Calu3 (cell line): ENCODE data around the gene CSNK1A1. TPM values are rescaled to one million over a fixed set of nuclear protein-coding genes. Genes with fewer than 3 reads are reported as not detected.
"Not testable (repeated sequence)": the region's sequence is repeated elsewhere in the genome, so short reads cannot be mapped to it uniquely, and the experiment has no call there.

Source experiments
- BruUV-seq: library from RNA; stranded (reverse); fragments of 400-500 nt; replicated peaks from 2 replicates; lab custom pipeline; 2021; lab: Mats Ljungman, UMichigan
- CTCF ChIA-PET: fragments of 300-600 bp; sonication (Branson Sonifier 250); formaldehyde crosslinking; loops from one replicate; lab custom pipeline; 2022; ENCODE audit warnings: antibody characterized with exemption; lab: Charles Lee
- DNase-seq: peaks from one replicate; pipeline ENCODE4 v3.0.0; 2022
- H3K27ac Mint-ChIP-seq: one replicate; pipeline ENCODE4 v1.8.0; 2022; ENCODE audit warnings: mixed read lengths; ENCODE audit not compliant: unreplicated experiment
- H3K27me3 Mint-ChIP-seq: one replicate; pipeline ENCODE4 v1.8.0; 2022; ENCODE audit warnings: mixed read lengths; ENCODE audit not compliant: unreplicated experiment
- H3K36me3 Mint-ChIP-seq: one replicate; pipeline ENCODE4 v1.8.0; 2022; ENCODE audit warnings: mild to moderate bottlenecking, moderate library complexity, mixed read lengths; ENCODE audit not compliant: insufficient read depth, unreplicated experiment
- H3K4me1 Mint-ChIP-seq: one replicate; pipeline ENCODE4 v1.8.0; 2022; ENCODE audit warnings: mild to moderate bottlenecking, low read depth, mixed read lengths; ENCODE audit not compliant: unreplicated experiment
- H3K4me3 Mint-ChIP-seq: one replicate; pipeline ENCODE4 v1.8.0; 2022; ENCODE audit warnings: mild to moderate bottlenecking, low read depth, moderate library complexity, mixed read lengths; ENCODE audit not compliant: unreplicated experiment
- H3K9me3 Mint-ChIP-seq: one replicate; pipeline ENCODE4 v1.8.0; 2022; ENCODE audit warnings: low read depth, mixed read lengths; ENCODE audit not compliant: unreplicated experiment
- intact Hi-C: fragments of 100-400 bp; cut with micrococcal nuclease; formaldehyde crosslinking; loops from one replicate; pipeline ENCODE4 v1.10.0; 2022; ENCODE audit not compliant: unreplicated experiment
- total RNA-seq: library from RNA; stranded (reverse); gene quantifications from 2 replicates; pipeline ENCODE4 v1.2.3, GENCODE V29; 2022
- TF ChIP-seq, protein P1 (sequence below): fragments of 200-600 bp; IDR thresholded peaks from one replicate; pipeline ENCODE4 v1.8.0; 2022; ENCODE audit warnings: antibody characterized with exemption; ENCODE audit not compliant: unreplicated experiment

CSNK1A1 gene
- total RNA-seq, 1 experiment from 2014 or later, result 377 TPM

DNA sequence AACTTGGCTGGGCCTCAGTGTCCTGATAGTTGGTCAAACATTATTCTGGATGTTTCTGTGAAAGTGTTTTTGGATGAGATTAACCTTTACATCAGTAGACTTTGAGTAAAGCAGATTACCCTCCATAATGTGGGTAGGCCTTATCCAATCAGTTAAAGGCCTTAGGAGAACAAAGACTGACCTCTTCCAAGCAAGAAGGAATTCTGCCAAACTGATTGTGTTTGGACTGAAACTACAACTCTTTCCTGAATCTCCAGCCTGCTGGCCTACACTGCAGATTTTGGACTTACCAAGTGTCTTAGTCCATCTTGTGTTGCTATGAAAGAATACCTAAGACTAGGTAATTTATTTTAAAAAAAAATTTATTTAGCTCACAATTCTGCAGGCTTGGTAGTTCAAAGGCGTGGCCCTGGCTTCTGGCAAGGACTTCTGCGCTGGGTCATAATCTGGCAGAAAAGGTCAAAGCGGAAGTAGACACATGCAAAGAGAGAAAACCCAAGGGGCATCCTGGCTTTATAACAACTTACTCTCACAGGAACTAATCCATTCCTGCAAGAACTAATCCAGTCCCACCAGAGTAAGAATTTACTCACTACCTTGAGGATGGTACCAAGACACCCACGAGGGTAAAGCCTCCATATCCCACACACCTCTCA, 21.5 kb upstream of the CSNK1A1 start:
- no peak for DNase-seq
- H3K9me3 Mint-ChIP-seq, result no peaks in the 10 kb centered on the region
- no TSS peak for BruUV-seq
- H3K27me3 Mint-ChIP-seq, result no peaks in the 10 kb centered on the region
- intact Hi-C loops, result no loop called here
- CTCF ChIA-PET, result no interaction called here
- TF ChIP-seq, protein P1, sequence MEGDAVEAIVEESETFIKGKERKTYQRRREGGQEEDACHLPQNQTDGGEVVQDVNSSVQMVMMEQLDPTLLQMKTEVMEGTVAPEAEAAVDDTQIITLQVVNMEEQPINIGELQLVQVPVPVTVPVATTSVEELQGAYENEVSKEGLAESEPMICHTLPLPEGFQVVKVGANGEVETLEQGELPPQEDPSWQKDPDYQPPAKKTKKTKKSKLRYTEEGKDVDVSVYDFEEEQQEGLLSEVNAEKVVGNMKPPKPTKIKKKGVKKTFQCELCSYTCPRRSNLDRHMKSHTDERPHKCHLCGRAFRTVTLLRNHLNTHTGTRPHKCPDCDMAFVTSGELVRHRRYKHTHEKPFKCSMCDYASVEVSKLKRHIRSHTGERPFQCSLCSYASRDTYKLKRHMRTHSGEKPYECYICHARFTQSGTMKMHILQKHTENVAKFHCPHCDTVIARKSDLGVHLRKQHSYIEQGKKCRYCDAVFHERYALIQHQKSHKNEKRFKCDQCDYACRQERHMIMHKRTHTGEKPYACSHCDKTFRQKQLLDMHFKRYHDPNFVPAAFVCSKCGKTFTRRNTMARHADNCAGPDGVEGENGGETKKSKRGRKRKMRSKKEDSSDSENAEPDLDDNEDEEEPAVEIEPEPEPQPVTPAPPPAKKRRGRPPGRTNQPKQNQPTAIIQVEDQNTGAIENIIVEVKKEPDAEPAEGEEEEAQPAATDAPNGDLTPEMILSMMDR, result no peak
- H3K27ac Mint-ChIP-seq, result no peak overlapping the region
- no peaks in the 10 kb centered on the region for H3K4me1 Mint-ChIP-seq
- H3K4me3 Mint-ChIP-seq, result no peak overlapping the region
- H3K36me3 Mint-ChIP-seq, result no peaks in the 10 kb centered on the region

DNA sequence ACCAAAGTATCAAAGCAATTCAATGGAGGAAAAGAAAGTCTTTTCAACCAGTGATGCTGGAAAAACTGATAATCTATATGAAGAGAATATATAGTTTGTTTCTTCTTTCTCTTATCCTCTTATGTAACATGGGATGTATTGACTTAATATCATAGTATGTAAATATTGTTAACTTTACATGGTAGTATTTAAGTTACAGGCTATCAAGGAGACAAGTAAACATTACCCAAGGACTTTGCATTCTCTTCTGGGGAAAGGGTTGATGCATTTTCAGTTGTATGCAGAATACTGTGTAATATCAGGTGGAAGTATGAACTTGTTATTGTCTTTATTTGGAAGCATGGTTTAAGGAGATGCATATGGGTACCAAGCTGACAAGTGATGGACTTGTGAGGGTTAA, 20.9 kb upstream of the CSNK1A1 start:
- H3K27ac Mint-ChIP-seq, result no peak overlapping the region
- intact Hi-C loops, result no loop called here
- BruUV-seq, result no TSS peak
- CTCF ChIA-PET, result interaction anchor here (0.7 kb wide), 1 partner anchor 10 kb away, joined by 6 read pairs; no protein-coding TSS in a partner anchor
- H3K27me3 Mint-ChIP-seq, result no peaks in the 10 kb centered on the region
- TF ChIP-seq, protein P1, result no peak
- no peaks in the 10 kb centered on the region for H3K36me3 Mint-ChIP-seq
- no peak for DNase-seq
- no peak overlapping the region for H3K4me3 Mint-ChIP-seq
- no peaks in the 10 kb centered on the region for H3K9me3 Mint-ChIP-seq
- no peaks in the 10 kb centered on the region for H3K4me1 Mint-ChIP-seq

DNA sequence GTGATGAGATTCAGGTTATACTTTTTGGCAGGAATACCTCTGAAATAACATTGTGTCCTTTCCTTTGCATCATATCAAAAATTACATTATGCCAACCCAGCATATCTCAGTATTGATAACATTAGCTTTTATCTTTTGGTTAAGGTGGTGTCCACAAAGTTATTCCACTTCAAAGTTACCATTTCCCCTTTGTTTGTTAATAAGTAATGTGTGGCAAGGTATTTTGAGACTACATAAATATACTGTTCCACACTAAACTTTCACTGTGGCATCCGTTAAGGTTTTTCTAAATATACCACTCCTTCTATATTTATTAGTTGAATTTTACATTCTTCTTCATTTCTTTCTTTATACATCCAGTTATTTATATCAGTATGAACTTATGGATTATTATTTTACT, 16.0 kb upstream of the CSNK1A1 start:
- H3K27ac Mint-ChIP-seq, result no peak overlapping the region

DNA sequence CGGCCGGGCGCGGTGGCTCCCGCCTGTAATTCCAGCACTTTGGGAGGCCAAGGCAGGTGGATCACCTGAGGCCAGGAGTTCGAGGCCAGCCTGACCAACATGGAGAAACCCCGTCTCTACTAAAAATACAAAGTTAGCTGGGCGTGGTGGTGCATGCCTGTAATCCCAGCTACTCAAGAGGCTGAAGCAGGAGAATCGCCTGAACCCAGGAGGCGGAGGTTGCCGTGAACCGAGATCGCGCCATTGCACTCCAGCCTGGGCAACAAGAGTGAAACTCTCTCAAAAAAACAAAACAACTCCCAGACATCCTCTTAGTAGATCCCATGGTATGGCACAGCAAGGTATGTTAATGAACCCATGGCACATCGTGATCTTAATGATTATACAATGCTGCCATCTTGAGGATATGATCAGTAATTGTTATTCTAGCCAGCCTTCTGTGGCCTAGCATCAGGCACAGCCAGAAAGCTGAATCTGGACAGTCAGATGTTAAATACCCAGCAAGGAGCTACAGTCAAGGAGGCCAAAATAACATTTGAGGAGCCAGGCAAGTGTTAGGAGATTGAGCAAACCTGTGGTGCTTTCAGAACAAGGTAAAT, 13.4 kb upstream of the CSNK1A1 start:
- CTCF ChIA-PET, result interaction anchor here (0.7 to 1.4 kb wide), 6 partner anchors 17 to 214 kb away, joined by 3 to 8 read pairs (median 5); partner anchors contain the start of gene ARHGEF37
- Mint-ChIP-seq H3K4me1 (peaks cover 36% of the 10 kb centered on the region), H3K36me3 (peaks cover 14% of the 10 kb centered on the region), H3K27ac (peak overlapping the region; percentile 40)
- peak; percentile 42 for DNase-seq
- intact Hi-C loops, result loop anchor here (1.0 to 10.0 kb wide), 6 partner anchors 53 to 300 kb away; no protein-coding TSS in a partner anchor
- H3K9me3 Mint-ChIP-seq, H3K4me3 Mint-ChIP-seq, H3K27me3 Mint-ChIP-seq, BruUV-seq: not testable (repeated sequence)
- TF ChIP-seq, protein P1, result peak; percentile 66

More for the DNA sequence above, 16.0 kb upstream of the CSNK1A1 start:
- DNase-seq, result no peak
- H3K9me3 Mint-ChIP-seq, result no peaks in the 10 kb centered on the region
- H3K4me1 Mint-ChIP-seq, result peaks cover 22% of the 10 kb centered on the region
- no TSS peak for BruUV-seq
- peaks cover 7% of the 10 kb centered on the region for H3K36me3 Mint-ChIP-seq
- TF ChIP-seq, protein P1, result no peak
- intact Hi-C loops, result loop anchor here (10.0 kb wide), 1 partner anchor 302 kb away; no protein-coding TSS in a partner anchor
- no peak overlapping the region for H3K4me3 Mint-ChIP-seq
- CTCF ChIA-PET, result no interaction called here
- no peaks in the 10 kb centered on the region for H3K27me3 Mint-ChIP-seq
